Lower leg skin (tissue), 4 donors: Measurements from ENCODE around the gene CHD5. TPM values are rescaled to one million over a fixed set of nuclear protein-coding genes. Genes with fewer than 3 reads are reported as not detected.
A peak's percentile ranks its signal among the peaks of the same experiment; 100 is the strongest.

Source experiments
- DNase-seq, 2 donors: peaks; one replicate each; pipeline ENCODE4 v3.0.0-alpha.2; 2019; ENCODE audit warnings: low spot score in 2 of 2
- H3K4me3 ChIP-seq: fragments of 200-600 bp; sonication (generic); 2 replicates; pipeline ENCODE4 v1.5.1; 2017; ENCODE audit warnings: mild to moderate bottlenecking, low read depth; ENCODE audit not compliant: poor library complexity, severe bottlenecking
- CTCF ChIP-seq, 3 donors: fragments of 450-650 bp; IDR thresholded peaks; one replicate each; pipeline ENCODE4 v1.5.1; 2016; ENCODE audit warnings: antibody characterized with exemption in 3 of 3, mild to moderate bottlenecking in 3 of 3, moderate library complexity in 2 of 3
- POLR2A ChIP-seq, 2 donors: fragments of 450-650 bp; IDR thresholded peaks; one replicate each; pipeline ENCODE4 v1.6.1; 2016 to 2017; ENCODE audit warnings: antibody characterized with exemption in 2 of 2, mild to moderate bottlenecking in 1 of 2, moderate library complexity in 1 of 2
- WGBS, 2 donors: methylation state at CpG; one replicate each; pipeline ENCODE4 v1.1.5; 2018; 5-methylcytosine and 5-hydroxymethylcytosine counted together
- intact Hi-C: fragments of 100-400 bp; cut with DNase I; formaldehyde crosslinking; loops from one replicate; pipeline ENCODE4 v1.15.0; 2023; ENCODE audit warnings: low total_unique reads
- total RNA-seq, 4 donors: library from RNA; depleted of rRNA; stranded (reverse); fragments of >200 nt; gene quantifications; one replicate each; pipeline ENCODE4 v1.1.0, GENCODE V29; 2016

Gene CHD5
- total RNA-seq, 4 donors from 2014 or later, result 0.04 to 0.27 (median 0.13) TPM; not detected in 1

- no peak for DNase-seq
These were observed 94.5 kb downstream of the CHD5 start for GRCh38 chr1:6085666-6086065.

GRCh38 chr1:6084781-6085495 lies 95.2 kb downstream of the CHD5 start:
- intact Hi-C loops, result no loop called here
- TF ChIP-seq CTCF (IDR thresholded peaks at IDR 0.05), result no peak
- TF ChIP-seq POLR2A (IDR thresholded peaks at IDR 0.05), result no peak
- no peak for DNase-seq
- WGBS, 2 donors, result 75 to 77% methylated on average over 18 of the region's 18 CpGs
- H3K4me3 ChIP-seq, result no peak overlapping the region

More at GRCh38 chr1:6085666-6086065, 94.5 kb downstream of the CHD5 start:
- intact Hi-C loops, result no loop called here
- no peak overlapping the region for H3K4me3 ChIP-seq
- TF ChIP-seq POLR2A (IDR thresholded peaks at IDR 0.05) (no peak), CTCF (IDR thresholded peaks at IDR 0.05) (no peak)
- WGBS, 2 donors, result 88 to 91% methylated on average over 13 of the region's 13 CpGs

GRCh38 chr1:6083801-6084446 lies 96.2 kb downstream of the CHD5 start:
- intact Hi-C loops, result no loop called here

GRCh38 chr1:6083385-6083784 lies 96.7 kb downstream of the CHD5 start:
- intact Hi-C loops, result no loop called here
- WGBS, 2 donors, result 74 to 78% methylated on average over 17 to 18 of the region's 18 CpGs
- DNase-seq, result no peak
- TF ChIP-seq POLR2A (IDR thresholded peaks at IDR 0.05), result no peak
- TF ChIP-seq CTCF (IDR thresholded peaks at IDR 0.05), result no peak
- no peak overlapping the region for H3K4me3 ChIP-seq

More at GRCh38 chr1:6083801-6084446, 96.2 kb downstream of the CHD5 start:
- TF ChIP-seq CTCF (IDR thresholded peaks at IDR 0.05), result no peak
- TF ChIP-seq POLR2A (IDR thresholded peaks at IDR 0.05), result no peak
- DNase-seq, result no peak
- no peak overlapping the region for H3K4me3 ChIP-seq
- WGBS, 2 donors, result 61 to 71% methylated on average over 12 of the region's 12 CpGs

- intact Hi-C loops, result no loop called here
- H3K4me3 ChIP-seq, result no peak overlapping the region
- WGBS, 2 donors, result 59 to 63% methylated on average over 10 of the region's 10 CpGs
- no peak for TF ChIP-seq POLR2A (IDR thresholded peaks at IDR 0.05)
- TF ChIP-seq CTCF (IDR thresholded peaks at IDR 0.05), result no peak
- peak in 1 of 2 donors; percentile 38 for DNase-seq
These were observed 97.6 kb downstream of the CHD5 start for GRCh38 chr1:6082430-6082971.
